Activated CD8-positive, alpha-beta memory T cell treated with anti-CD3 and anti-CD28 coated beads for 48 hours (primary cell): ENCODE measurements around the gene NKD2.

Experiments
- DNase-seq, 3 experiments: peaks; one replicate each; pipeline ENCODE4 v3.0.0-alpha.2; 2020; ENCODE audit warnings: low read depth in 2 of 3, low spot score in 2 of 3

The NKD2 gene

DNA sequence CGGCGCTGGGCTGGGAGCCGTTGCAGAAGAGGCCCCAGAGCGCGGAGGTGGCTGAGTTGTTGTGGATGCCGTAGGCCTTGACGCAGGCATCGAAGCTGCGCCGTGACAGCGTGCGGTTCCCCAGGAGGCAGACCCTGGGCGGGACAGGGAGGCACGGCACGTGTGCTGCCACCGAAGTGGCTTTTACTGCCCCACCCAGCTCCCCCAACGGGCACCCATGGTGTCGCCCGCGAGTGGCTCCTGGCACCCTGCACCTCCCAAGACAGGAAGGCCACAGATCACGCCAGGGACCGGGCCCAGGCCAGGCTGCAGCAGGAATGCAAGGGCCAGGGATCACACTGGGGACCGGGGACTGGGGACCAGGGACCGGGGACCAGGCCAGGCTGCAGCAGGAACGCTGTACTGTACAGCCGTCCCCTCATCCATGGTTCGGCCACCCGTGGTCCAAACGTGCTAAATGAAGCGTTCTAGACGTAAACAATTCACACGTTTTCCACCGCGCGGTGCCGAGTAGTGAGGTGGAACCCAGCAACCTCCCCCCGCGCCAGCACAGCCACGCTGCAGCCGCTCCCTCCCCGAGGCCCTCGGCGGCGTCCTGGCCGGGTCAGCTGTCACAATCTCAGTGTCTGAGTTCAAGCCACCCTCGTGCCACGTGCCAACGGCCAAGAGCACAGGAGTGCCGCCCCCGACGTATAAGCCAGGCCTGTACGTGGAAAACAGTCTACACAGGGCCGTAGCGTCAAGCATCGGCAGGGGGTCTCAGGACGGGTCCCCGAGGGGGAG, 75.4 kb downstream of the NKD2 start:
- no peak for DNase-seq

DNA sequence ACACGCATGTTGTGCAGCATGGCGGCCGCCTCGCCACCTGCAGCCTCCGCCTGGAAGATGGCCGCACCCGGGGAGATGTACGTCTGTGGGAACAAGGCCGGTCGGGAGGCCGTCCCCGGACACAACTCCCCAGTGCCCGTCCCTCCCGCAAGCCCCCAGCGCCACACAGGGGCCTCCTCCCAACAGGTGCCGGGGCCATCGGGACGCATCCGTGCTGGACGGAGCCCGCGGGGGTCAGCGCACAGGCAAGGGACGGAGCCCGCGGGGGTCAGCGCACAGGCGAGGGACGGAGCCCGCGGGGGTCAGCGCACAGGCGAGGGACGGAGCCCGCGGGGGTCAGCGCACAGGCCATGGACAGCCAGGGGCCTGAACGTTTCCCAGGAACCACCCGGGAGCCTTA, 76.8 kb downstream of the NKD2 start:
- DNase-seq = no peak

- no peak for DNase-seq
Measured at GRCh38 chr5:1086137-1086536, 77.5 kb downstream of the NKD2 start.

DNA sequence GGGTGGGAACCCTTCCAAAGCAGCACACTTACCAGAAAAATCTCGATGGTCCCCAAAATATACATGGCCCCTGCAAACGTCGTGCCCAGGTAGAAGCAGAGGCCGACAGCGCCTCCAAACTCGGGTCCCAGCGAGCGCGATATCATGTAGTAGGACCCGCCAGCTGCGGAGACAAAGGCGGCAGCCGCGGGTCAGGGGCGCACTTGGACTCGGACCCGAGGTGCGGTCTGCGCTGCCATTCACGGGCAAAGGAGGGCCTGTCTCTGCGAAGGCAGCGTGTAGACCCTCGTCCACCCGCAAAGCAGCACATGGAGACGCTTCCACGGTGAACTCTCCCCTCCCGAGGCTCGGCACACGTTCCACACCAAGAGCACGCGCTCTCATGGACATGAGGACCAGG, 78.3 kb downstream of the NKD2 start:
- no peak for DNase-seq

GRCh38 chr5:1087428-1087827, 78.8 kb downstream of the NKD2 start:
- no peak for DNase-seq

GRCh38 chr5:1088031-1088430, 79.4 kb downstream of the NKD2 start:
- DNase-seq = no peak
